Keratinocyte (primary cell): ENCODE data around the gene ZNF217. TPM values are rescaled to one million over a fixed set of nuclear protein-coding genes. Genes with fewer than 3 reads are reported as not detected.
"Not testable (repeated sequence)": the region's sequence is repeated elsewhere in the genome, so short reads cannot be mapped to it uniquely, and the experiment has no call there.

Experiments used
- DNase-seq: peaks from one replicate; pipeline ENCODE4 v3.0.0-alpha.2; 2011; ENCODE audit warnings: low read depth, missing footprints, low spot score
- FAIRE-seq: peaks from 2 replicates; lab custom pipeline; 2011; peaks lifted over from hg19 to GRCh38; lab: Jason Lieb, UNC
- H2AFZ ChIP-seq: 2 replicates; pipeline ENCODE4 v1.6.0; 2012; ENCODE audit warnings: low read length, control low read depth, inconsistent platforms; ENCODE audit not compliant: control insufficient read depth
- H3K27ac ChIP-seq: 2 replicates; pipeline ENCODE4 v1.5.1; 2011; ENCODE audit warnings: low read length; ENCODE audit not compliant: control insufficient read depth, insufficient read depth
- H3K27me3 ChIP-seq: 3 replicates; pipeline ENCODE4 v1.6.0; 2011; ENCODE audit warnings: low read length; ENCODE audit not compliant: control insufficient read depth, insufficient read depth; ENCODE audit errors: extremely low read depth
- H3K36me3 ChIP-seq, 2 experiments: 2 replicates in 1 of 2; 3 replicates in 1 of 2; pipeline ENCODE4 v1.5.1; 2011; ENCODE audit warnings: low read length in 2 of 2, mild to moderate bottlenecking in 1 of 2; ENCODE audit not compliant: control insufficient read depth in 2 of 2, insufficient read depth in 2 of 2; ENCODE audit errors: extremely low read depth in 1 of 2
- H3K4me1 ChIP-seq: 3 replicates; pipeline ENCODE4 v1.5.1; 2011; ENCODE audit warnings: low read length; ENCODE audit not compliant: control insufficient read depth, insufficient read depth; ENCODE audit errors: extremely low read depth
- H3K4me2 ChIP-seq: 3 replicates; pipeline ENCODE4 v1.6.0; 2011; ENCODE audit warnings: low read depth, low read length; ENCODE audit not compliant: control insufficient read depth, insufficient read depth; ENCODE audit errors: extremely low read depth
- H3K4me3 ChIP-seq, 3 experiments: fragments of 200-600 bp in 1 of 3; sonication (generic) in 1 of 3; 2 replicates in 2 of 3; 3 replicates in 1 of 3; pipeline ENCODE4 v1.5.1; 2011 to 2016; ENCODE audit warnings: low read length in 3 of 3, mild to moderate bottlenecking in 3 of 3, control low read depth in 2 of 3, inconsistent platforms in 1 of 3, low read depth in 1 of 3, mixed read lengths in 1 of 3, mixed run types in 1 of 3, moderate library complexity in 1 of 3; ENCODE audit not compliant: control insufficient read depth in 2 of 3, insufficient read depth in 2 of 3; ENCODE audit errors: extremely low read depth in 1 of 3
- H3K79me2 ChIP-seq: 2 replicates; pipeline ENCODE4 v1.6.0; 2012; ENCODE audit warnings: low read length; ENCODE audit not compliant: control insufficient read depth, insufficient read depth
- H3K9ac ChIP-seq: 3 replicates; pipeline ENCODE4 v1.6.0; 2011; ENCODE audit warnings: low read length; ENCODE audit not compliant: control insufficient read depth, insufficient read depth; ENCODE audit errors: extremely low read depth
- H3K9me1 ChIP-seq: 3 replicates; pipeline ENCODE4 v1.6.0; 2011; ENCODE audit warnings: low read length; ENCODE audit not compliant: control insufficient read depth, insufficient read depth; ENCODE audit errors: extremely low read depth
- H3K9me3 ChIP-seq: 2 replicates; pipeline ENCODE4 v1.5.1; 2012; ENCODE audit warnings: low read depth, low read length; ENCODE audit not compliant: control insufficient read depth
- H4K20me1 ChIP-seq: 3 replicates; pipeline ENCODE4 v1.6.0; 2011; ENCODE audit warnings: low read length; ENCODE audit not compliant: control insufficient read depth, insufficient read depth; ENCODE audit errors: extremely low read depth
- EZH2 ChIP-seq: IDR thresholded peaks from one replicate; pipeline ENCODE4 v1.6.1; 2012; ENCODE audit warnings: inconsistent platforms, mild to moderate bottlenecking, low read length, moderate library complexity
- dilution Hi-C: fragments of 300-500 bp; cut with MboI; formaldehyde crosslinking; loops from one replicate; pipeline ENCODE4 v1.7.0; 2020; ENCODE audit warnings: low sequenced_read_pairs; ENCODE audit not compliant: extremely low pct_ligation_motif_present
- polyA plus RNA-seq, 5 experiments: library from polyadenylated mRNA; depleted of rRNA in 3 of 5; stranded (reverse) in 3 of 5; stranded (forward) in 1 of 5; unstranded in 1 of 5; fragments of >200 nt; gene quantifications; 1 replicate in 1 of 5; 2 replicates in 3 of 5; 3 replicates in 1 of 5; pipeline versions ENCODE4 v1.2.1 to v1.2.3, GENCODE V29; 2011 to 2012; ENCODE audit warnings: missing spikeins in 2 of 5, low read depth in 1 of 5, low replicate concordance in 1 of 5
- TF ChIP-seq, protein P1 (sequence below), 3 experiments: IDR thresholded peaks in 1 of 3; conservative IDR thresholded peaks in 1 of 3; optimal IDR thresholded peaks in 1 of 3; 2 replicates in 2 of 3; 3 replicates in 1 of 3; pipeline versions ENCODE3 to v1.5.1; 2011; ENCODE audit warnings: low read length in 3 of 3, mild to moderate bottlenecking in 3 of 3, moderate library complexity in 2 of 3, control low read depth in 1 of 3, inconsistent platforms in 1 of 3; ENCODE audit not compliant: insufficient read depth in 2 of 3; ENCODE audit errors: extremely low read depth in 1 of 3

Gene ZNF217
- polyA plus RNA-seq, 1 donor (not counting 4 experiments of a cell fraction or from before 2014, with no cell fraction given): 17.3 TPM

DNA sequence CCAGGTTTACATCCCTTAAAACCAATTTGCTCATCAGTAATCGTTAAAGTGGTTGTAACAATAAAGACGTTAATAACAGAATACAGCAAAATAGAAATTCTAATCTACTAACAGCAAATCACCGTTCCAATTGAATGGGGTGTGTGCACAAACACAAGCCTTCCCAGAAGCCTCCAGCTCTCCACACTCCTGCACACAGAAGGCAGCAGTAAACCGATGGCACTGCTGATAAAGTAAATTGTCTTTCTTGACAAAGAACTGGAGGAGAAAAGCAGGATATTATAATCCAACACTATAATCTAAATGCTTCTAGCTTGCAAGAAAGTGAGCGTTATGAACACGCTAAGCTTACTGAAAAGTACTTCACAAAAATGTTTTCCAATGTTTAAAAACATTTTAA, 7.0 kb downstream of the ZNF217 start:
- Histone ChIP-seq H3K9ac (no peak overlapping the region), H3K4me3 (no peak overlapping the region), H3K79me2 (peaks cover 81% of the 10 kb centered on the region), H3K36me3 (peaks cover 10 to 11% of the 10 kb centered on the region in 2 experiments), H3K4me2 (no peak overlapping the region), H4K20me1 (peaks cover 4% of the 10 kb centered on the region), H3K27ac (peak overlapping the region; percentile 30), H3K9me3 (no peaks in the 10 kb centered on the region), H3K27me3 (no peaks in the 10 kb centered on the region), H3K4me1 (peaks cover 42% of the 10 kb centered on the region), H2AFZ (no peak overlapping the region), H3K9me1 (peaks cover 4% of the 10 kb centered on the region)
- dilution Hi-C loops: no loop called here
- FAIRE-seq (no peak), DNase-seq (no peak)
- TF ChIP-seq, protein P1, sequence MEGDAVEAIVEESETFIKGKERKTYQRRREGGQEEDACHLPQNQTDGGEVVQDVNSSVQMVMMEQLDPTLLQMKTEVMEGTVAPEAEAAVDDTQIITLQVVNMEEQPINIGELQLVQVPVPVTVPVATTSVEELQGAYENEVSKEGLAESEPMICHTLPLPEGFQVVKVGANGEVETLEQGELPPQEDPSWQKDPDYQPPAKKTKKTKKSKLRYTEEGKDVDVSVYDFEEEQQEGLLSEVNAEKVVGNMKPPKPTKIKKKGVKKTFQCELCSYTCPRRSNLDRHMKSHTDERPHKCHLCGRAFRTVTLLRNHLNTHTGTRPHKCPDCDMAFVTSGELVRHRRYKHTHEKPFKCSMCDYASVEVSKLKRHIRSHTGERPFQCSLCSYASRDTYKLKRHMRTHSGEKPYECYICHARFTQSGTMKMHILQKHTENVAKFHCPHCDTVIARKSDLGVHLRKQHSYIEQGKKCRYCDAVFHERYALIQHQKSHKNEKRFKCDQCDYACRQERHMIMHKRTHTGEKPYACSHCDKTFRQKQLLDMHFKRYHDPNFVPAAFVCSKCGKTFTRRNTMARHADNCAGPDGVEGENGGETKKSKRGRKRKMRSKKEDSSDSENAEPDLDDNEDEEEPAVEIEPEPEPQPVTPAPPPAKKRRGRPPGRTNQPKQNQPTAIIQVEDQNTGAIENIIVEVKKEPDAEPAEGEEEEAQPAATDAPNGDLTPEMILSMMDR (optimal IDR thresholded peaks at IDR 0.05 in 1 of 3, IDR thresholded peaks at IDR 0.05 in 1 of 3, conservative IDR thresholded peaks at IDR 0.05 in 1 of 3; ENCODE audit: extremely low read depth in 1 of 3, insufficient read depth in 2 of 3, low read length in 3 of 3): no peak
- no peak for TF ChIP-seq EZH2

- H4K20me1 ChIP-seq, H2AFZ ChIP-seq, dilution Hi-C loops, H3K9me1 ChIP-seq, H3K9ac ChIP-seq, H3K4me2 ChIP-seq, DNase-seq, H3K27me3 ChIP-seq, H3K4me3 ChIP-seq, FAIRE-seq, H3K27ac ChIP-seq, H3K9me3 ChIP-seq: not testable (repeated sequence)
- peaks cover 81% of the 10 kb centered on the region for H3K79me2 ChIP-seq
- H3K4me1 ChIP-seq: peaks cover 47% of the 10 kb centered on the region
- peaks cover 16 to 18% of the 10 kb centered on the region in 2 experiments for H3K36me3 ChIP-seq
Measured at GRCh38 chr20:53585910-53586309, 7.7 kb downstream of the ZNF217 start.

GRCh38 chr20:53585004-53585569, 8.6 kb downstream of the ZNF217 start:
- H3K36me3 ChIP-seq: peaks cover 22 to 26% of the 10 kb centered on the region in 2 experiments
- H3K27ac ChIP-seq, H3K4me2 ChIP-seq, FAIRE-seq, H3K9me1 ChIP-seq, dilution Hi-C loops, DNase-seq, H3K4me3 ChIP-seq, H3K9ac ChIP-seq, H4K20me1 ChIP-seq, H2AFZ ChIP-seq, H3K9me3 ChIP-seq, H3K27me3 ChIP-seq: not testable (repeated sequence)
- peaks cover 83% of the 10 kb centered on the region for H3K79me2 ChIP-seq
- H3K4me1 ChIP-seq: peaks cover 55% of the 10 kb centered on the region

DNA sequence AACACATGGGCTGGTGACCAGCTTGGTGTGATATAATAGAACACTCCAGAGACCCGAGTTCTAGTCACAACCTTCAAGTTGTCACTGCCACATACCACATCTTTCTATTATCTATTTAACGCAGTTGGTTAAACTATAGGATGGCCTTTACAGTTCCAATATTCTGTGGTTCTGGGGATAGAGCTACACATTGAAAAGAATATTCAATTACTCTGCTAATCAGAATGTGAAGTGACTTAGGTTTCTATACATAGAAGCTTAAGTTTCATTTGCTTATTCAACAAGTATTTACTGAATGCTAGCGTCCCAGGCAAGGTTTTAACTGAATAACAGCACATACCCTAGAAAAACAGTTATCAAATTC, 9.1 kb downstream of the ZNF217 start:
- H2AFZ ChIP-seq, H3K4me2 ChIP-seq, H3K9ac ChIP-seq, H3K27me3 ChIP-seq, H4K20me1 ChIP-seq, H3K4me3 ChIP-seq, H3K9me3 ChIP-seq, DNase-seq, H3K9me1 ChIP-seq, FAIRE-seq, dilution Hi-C loops: not testable (repeated sequence)
- Histone ChIP-seq H3K79me2 (peaks cover 83% of the 10 kb centered on the region), H3K27ac (peak overlapping the region; percentile 83), H3K4me1 (peaks cover 57% of the 10 kb centered on the region), H3K36me3 (peaks cover 25 to 29% of the 10 kb centered on the region in 2 experiments)
